ENCODE data around the gene XRCC3.

Gene XRCC3

DNA sequence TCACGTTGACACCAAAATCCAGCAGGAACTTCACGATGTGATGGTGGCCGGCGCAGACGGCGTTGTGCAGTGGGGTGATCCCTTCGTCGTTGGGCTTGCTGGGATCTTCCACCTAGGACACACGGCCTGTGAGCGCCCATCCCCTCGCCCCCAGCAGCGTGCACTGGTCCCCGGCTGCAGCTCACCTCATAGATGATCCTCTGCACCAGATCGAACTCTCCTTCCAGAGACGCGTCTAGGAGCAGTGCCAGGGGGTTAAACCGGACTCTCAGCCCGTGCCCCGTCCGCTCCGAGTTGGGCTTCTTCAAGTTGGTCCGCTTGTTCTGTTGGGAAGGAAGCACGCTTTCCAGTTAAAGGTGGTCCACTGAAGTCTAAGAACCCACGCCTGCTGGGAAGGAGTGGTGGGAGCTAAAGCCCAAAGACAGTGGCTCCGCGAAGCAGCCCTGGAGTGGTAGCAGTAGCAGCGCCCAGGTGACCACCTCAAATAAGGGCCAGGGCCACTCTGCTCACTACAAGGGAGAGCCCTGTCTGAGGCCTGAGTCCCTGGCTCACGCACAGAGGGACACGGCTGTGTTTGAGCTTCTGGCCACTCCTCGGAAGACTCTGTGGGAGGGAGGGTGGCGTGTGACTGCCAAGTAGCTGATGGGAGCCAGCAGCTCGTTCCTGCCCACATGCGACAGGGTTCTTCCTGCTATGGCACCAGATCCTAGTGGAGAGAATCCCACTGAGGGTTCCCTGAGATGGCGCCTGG, 23.6 kb upstream of the XRCC3 start:
- no peak for DNase-seq (ENCODE audit: low read depth in 1 of 2, low spot score in 1 of 2)

DNA sequence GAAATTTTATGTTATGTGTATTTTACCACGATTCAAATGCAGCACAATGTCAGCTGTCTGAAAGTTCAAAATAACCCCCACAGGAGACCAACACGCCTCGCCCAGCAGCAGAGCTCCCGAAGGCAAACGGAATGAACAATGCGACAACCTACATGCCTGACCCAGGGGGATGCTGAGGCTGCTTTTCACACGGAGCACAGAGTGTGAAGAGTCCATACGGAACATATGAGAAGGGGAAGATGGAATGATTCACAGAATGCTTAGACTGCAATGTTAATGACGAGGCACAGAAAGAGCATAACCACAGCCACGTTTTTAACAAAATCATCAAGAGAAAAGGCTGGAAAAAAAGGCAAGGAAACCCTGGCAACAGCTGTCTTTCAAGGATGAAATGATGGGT, 22.9 kb upstream of the XRCC3 start:
- DNase-seq (ENCODE audit: low read depth in 1 of 2, low spot score in 1 of 2) = no peak

DNA sequence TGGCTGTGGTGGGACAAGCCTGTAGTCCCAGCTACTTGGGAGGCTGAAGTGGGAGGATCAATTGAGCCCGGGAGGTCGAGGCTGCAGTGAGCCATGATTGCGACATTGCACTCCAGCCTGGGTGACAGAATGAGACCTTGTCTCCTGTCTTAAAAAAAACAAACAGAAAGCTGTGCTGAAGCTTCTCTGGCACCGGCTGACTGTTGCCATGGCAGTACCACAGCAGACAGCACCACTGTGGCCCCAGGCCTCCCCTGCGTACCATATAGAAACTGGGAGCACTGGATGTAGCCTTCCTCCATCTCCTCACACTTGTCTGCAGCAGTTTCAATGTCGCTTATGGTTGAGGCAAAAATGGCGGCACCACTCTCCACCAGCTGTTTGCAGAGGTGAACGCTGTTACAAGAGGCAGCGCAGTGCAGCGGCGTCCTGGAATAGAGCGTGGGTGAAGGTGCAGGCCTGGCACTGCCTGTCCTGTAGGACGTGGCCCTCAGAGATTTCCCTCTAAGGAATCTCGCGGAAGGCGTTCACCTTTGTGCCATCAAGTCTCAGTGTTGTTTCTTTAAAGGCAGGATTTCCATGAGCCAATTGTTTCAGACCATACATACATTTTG, 22.3 kb upstream of the XRCC3 start:
- no peak for DNase-seq (ENCODE audit: low read depth in 1 of 2, low spot score in 1 of 2)

DNA sequence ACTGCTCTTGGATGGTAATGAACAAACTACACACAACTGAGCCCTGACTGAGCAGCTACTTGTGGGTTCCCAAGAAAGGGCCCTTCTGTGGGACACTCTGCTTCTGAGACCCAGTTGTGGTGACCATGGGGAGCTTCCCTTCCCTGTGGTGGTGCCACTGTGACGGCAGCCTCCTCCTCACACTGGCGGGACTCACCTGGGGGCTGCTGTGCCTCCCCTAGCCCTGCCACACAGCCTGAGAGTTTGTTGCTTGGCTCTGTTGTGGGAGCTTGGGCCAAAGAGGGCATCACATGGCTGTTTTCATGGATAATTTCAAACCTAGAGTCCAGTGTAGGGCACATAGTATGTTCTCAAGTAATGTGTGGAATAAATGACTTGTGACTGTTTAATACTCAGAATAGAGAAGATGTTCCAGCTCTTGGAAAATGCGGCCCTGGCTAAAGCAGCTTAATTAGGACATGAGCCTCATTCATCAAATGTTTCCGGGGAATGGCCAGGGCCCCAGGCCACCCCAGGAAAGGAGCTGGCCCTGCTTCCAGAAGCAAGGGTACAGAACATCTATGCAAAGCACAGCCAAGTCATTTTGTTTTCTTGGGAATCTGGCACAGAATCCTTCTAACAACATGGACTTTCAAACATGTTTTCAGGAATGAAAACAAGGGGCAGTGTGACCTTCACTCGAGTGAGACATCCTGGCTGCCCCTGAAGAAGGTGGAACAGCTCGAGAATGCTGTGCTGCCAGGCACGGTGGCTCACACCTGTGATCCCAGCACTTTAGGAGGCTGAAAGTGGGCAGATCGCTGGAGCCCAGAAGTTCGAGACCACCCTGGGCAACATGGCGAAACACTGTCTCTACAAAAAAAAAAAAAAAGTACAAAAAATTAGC, 21.5 kb upstream of the XRCC3 start:
- no peak for DNase-seq (ENCODE audit: low read depth in 1 of 2, low spot score in 1 of 2)

DNA sequence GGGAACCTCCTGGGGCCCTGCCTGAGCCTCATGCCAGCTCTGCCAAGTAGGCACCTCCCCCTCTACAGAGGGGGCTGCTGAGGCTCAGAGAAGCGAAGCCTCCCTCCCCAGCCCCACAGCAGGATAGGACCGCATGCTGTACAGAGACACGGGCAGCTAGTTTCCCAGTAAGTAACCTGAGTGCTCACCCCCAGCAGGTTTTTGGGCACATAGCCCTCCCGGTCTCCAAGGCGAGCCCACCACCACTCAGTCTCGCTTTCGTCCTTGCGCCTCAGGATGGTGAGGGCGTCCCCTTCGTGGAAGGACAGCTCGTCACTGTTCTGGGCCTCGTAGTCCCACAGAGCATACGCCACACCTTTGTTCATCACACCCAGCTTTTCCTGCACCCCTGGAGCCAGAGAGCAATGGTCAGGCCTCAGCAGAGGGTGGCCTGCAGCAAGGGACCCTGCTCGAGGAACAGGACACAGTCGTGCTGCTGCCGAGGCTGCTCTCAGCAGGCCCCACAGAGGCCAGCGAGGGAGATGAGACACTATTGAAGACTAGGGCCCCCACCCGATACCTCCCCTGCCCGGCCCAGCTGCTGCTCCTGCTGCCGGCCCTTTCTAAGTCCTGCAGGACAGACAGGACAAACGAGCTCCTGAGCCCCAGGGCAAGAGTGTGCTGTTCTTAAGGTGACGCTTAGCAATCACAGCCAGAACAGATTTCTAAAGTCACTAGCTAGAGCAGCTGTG, 20.7 kb upstream of the XRCC3 start:
- DNase-seq (ENCODE audit: low read depth in 1 of 2, low spot score in 1 of 2) = no peak

DNA sequence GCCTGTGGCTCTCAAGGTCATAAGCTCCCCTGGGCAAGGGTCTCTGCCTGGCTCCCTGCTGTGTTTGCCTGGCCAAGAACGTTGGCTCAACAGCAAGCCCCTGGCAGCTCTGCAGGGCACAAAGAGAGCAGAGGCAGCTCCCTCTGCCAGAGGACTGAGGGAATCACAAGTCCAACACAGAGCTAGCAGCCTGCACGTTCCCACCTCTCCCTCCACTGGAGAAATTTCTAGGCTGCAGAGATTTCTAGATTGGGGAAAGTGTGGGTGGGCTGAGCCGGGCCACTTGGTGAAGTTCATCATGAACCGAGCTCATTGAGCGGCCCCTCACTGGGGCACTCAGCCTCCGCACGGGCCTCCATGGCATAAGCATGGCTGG, 20.2 kb upstream of the XRCC3 start:
- DNase-seq (ENCODE audit: low read depth in 1 of 2, low spot score in 1 of 2) = no peak

DNA sequence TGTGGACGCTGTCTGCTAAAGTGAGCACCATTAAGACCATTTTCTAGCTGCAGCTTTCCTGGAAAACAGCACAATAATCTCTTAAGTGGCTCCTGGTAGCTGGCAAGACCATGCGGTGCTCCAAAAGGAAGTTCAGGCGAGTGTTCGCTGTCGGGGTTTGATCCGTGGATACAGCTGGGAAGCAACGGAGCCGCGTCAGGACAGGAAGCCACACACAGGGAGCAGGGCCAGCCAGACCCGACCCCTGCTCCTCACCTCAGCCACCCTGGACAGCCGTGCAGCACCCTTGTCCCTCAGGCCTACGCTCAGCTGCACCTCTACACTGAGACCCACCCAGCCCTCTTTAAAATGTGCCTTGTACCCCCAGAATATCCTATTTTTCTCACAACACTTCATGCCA, 19.8 kb upstream of the XRCC3 start:
- no peak for DNase-seq (ENCODE audit: low read depth in 1 of 2, low spot score in 1 of 2)

DNA sequence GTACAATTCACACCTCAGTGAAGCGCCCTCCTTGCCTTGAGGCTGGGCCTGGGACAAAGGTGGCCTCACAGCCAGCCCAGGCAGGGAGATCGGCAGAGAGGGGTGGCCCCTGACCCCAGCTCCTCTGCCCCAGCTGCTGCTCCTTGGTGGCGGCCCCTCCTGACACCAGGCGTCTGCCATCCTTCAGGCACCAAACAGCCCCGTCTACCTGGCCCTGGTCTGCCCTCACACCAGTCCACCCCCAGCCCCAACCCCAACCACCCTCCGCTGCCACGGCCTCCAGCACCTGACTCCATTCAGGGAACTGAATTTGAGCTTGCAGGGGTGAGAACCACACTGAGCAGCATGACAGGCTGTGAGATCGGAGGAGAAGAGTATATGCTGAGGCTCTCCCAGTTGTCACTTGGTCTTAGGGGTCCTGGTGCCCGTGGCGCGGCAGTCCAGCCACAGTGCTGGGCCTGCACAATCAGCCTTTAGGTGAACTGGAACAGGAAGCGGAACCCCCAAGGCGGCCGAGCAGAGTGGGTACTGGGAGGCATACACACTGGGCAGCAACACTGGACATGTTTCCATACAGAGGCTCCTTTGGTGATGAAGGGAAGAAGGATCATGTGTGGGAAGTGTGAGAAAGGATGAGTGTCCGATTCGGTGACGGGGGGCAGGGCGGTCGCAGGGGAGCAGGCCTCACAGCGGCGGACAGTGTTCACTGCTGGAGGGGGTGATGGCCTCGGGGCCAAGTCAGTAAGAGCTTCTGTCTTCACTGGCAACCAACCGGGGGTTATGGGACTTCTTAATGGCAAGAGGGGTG, 19.0 kb upstream of the XRCC3 start:
- no peak for DNase-seq (ENCODE audit: low read depth in 1 of 2, low spot score in 1 of 2)

DNA sequence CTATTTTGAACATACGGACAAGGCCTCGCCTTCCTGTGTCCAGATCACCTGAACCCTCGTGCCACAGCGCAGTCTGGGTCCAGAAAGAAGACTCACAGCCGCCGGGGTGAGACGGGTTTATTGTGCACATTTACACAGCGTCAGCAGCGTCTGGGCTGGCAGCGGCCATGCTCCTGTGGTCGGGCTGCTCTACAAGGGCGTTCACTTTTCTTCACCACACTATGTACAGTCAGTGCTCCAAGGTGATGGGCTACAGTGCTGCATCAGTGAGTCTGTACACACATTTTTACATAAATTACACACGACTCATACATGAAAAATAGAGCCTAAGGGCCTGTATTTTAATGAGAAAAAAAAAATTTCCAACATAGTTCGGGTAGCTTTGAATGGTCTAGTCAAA, 18.4 kb upstream of the XRCC3 start:
- no peak for DNase-seq (ENCODE audit: low read depth in 1 of 2, low spot score in 1 of 2)

DNA sequence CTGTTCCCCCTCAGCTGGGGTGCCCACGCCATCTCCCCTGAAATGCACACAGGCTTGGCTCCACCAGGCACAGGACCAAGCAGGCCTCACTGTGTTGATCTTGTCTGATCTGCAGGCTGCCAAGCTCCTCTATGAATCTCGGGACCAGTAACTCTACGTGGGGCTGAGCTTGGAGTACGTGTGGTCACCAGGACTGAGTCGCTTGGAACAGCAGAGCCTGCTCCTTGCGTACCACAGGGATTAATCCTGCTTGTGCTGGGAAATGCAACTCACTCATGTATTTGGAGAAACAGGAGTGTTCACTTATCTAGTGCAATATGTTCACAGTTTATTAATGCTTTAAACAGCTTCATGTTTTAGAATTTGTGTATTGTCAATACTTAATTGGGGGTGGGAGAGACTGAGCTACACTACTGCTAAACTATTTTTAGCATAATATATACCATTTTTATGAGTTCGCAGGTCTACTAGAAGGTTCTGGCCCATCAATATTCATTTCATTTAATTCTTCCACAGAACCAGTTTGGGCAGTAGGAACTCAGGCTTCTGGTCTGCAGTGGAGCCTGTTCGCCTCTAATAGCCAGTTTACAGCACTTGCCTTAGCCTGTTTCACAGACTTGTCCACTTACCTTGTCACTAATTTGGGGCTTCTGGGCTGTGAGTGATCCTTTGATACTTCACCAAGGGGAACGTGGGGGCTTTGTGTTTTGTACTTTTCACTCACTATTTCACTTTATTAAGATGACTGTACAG, 17.8 kb upstream of the XRCC3 start:
- DNase-seq (ENCODE audit: low read depth in 1 of 2, low spot score in 1 of 2) = no peak

DNA sequence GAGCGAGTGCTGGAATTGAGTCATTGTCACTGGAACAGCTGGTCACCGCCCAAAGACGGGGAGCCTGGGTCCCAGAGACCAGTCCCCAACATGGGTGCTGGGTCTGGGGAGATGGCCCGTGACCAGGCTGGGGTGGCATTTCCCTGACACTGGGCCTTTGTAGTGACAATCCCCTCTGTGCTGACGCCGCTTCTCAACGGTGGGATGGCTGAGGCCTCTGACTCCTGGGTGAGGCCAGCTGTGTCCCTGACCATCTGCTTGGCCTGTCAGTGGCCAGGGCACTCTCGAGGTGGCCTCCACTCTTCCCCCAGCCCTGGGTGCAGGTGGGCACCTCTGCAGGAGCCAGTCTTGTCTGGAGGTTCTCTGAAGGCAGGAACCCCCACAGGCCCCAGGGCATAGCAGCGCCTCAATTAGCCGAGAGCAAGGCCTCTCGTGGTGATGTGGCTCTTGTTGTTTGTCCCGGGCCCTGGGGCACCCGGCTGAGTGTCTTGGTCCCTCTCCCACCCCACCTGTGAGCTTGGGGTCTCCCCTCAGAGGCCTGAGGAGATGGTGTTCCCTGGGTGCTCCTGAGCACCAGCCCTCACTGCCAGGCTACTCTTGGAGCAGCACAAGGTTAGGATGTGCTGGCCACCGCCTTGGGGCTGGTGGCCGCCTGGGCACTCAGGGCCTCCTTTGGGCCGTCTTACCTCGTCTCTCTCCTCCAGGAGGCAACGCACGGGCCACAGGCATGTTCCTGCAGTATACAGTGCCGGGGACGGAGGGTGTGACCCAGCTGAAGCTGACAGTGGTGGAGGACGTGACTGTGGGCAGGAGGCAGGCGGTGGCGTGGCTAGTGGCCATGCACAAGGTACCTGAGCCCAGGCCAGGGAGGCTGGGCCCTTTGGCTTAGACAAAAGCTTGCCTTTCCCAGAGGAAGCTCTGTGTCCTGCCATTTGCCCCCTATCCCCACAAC, 16.9 kb upstream of the XRCC3 start:
- no peak for DNase-seq (ENCODE audit: low read depth in 1 of 2, low spot score in 1 of 2)

DNA sequence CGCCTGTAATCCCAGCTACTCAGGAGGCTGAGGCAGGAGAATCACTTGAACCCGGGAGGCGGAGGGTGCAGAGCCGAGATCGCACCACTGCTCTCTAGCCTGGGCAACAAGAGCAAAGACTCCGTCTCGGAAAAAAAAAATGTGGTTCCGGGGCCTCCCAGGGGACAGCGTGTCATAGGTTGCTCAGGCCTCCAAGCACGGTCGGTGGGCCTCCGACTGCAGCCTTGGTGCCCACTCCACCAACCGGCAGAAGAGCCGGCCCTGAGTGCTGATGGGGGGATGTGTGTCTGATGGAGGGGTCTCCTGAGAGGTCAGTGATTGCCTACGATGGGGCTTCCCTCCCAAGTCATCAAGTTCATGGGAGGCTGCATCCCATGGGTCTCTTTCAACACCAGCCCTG, 16.2 kb upstream of the XRCC3 start:
- no peak for DNase-seq (ENCODE audit: low read depth in 1 of 2, low spot score in 1 of 2)

DNA sequence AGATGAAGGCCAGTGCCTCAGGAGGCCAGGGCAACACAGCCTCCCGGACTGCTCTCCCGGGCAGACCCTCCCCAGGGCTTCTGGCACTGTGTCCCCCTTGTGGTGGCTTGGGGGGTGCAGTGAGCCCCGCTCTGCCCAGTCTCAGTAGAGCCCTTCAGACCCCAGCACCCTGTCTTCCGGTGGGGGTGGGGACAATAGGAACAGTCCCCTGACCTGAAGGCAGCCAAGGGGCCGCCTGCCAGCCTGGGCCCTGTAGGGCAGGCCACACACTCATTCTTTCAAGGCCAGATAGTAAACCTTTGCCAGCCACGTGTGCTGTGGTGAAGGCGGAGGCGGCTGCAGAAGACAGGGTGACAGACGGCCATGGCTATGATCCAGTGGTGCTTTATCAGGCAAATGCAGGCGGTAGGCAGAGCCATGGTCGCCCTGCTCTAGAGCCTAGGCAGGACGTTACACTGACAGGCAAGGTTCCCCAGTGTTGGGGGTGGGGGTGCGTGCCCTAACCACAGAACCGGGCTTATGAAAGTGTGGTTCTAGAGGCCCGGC, 15.3 kb upstream of the XRCC3 start:
- DNase-seq (ENCODE audit: low read depth in 1 of 2, low spot score in 1 of 2) = no peak

DNA sequence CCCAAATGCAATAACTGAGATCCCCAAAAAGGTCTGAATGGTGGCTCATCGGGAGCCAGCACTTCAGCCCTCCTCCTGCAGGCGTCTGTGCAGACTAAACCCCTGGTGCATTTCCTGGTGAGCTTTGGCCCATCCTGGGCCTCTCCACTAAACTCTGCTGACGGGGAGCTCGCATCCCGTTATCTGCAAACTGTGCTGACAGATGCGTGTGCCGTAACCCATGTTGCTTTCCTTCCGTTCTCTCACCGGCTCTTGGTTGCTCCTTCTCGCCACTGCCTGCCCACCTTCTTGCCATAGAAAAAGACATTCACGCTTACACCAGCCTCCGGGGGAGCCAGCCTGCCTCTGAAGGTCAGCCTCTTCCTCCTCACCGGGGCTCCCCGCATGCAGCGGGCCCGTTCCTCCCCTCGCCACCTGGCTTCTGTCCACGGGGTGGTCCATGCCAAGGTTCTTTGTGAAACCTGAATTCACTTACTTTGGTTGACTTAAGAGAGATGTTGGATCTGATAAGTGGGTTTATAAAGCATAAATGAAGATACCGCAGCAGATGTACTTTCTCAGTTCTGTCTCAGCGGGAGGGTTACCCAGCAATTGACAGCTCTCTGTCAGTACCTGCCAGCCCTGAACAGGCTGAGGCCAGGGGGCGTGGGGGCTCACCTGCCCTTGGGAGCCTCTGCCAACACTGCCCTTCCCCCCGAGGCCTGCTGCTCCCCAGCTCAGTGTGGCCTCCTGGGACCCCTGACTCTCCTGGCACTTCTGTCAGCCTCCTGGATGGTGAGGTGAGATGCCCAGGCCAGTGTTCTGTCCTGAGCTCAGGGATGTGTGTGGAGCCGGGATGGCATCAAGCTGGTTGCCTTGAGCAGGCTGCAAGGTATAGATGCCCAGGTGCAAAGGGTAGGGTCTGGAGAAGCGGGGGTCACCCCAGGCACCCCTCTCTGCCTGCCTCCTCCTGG, 14.5 kb upstream of the XRCC3 start:
- DNase-seq (ENCODE audit: low read depth in 1 of 2, low spot score in 1 of 2) = no peak

DNA sequence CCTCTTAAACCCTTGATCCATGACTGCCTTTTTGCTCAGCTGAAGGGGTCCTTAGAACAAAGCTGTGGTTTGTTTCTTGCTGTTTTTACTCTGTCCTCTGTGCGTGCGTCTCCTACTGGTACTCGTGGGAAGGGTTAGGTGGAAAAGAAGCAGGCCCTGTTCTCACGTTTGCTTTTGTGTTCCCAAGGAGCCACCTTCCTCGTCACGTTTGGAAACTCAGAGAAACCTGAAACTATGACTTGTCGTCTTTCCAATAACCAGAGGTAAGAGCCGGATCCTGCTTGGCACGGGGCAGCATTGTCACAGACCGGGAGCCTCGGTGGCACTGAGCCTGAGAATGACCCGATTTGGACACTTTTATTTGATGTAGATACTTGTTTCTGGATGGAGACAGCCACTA, 13.5 kb upstream of the XRCC3 start:
- DNase-seq (ENCODE audit: low read depth in 1 of 2, low spot score in 1 of 2) = no peak

DNA sequence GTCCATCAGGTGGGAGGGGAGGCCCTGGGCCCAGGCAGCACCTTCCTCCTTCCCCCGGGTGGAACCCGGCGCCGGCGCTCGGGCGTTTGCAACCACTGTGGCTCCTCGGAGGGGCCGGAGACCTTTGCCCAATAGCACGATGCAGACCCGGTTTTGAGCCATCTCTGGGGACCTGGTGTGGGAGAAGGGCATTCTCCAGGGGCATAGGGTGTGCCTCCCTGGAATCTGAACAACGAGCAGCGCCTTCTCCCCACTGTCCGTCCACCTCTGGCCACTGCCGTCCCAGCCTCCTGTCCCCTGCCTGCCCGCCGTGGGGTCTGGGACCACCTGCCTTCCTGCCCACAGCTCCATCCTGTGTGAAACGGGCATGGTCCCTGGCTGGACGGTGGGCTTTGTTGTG, 12.9 kb upstream of the XRCC3 start:
- no peak for DNase-seq (ENCODE audit: low read depth in 1 of 2, low spot score in 1 of 2)

DNA sequence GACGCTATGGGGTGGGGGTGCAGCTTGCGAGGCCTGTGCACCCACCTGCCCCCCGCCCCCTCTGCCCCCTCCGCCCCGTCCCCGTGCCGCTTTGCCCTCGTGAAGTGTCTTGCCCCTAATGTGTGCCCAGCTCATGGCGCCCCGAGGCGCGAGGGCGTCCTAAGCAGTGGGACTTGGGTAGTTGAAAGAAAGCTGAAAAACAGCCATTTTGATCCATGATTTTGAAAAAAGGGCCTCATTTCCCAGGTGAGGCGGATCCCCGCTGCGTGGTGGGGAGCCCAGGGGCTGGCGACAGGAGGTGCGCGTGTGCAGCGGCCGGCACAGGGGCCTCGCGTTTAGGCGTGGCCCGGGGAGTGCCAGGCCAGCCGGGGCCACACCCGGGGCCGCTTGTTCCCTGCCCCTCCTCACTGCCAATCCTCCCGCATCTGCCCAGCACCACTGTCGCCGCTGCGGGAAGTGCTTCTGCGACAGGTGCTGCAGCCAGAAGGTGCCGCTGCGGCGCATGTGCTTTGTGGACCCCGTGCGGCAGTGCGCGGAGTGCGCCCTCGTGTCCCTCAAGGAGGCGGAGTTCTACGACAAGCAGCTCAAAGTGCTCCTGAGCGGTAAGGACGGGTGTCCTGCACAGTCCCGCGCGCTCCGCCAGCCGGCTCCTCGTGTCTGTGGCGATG, 12.2 kb upstream of the XRCC3 start:
- no peak for DNase-seq (ENCODE audit: low read depth in 1 of 2, low spot score in 1 of 2)
